Measurements from ENCODE around the gene SLC22A31.

GRCh38 chr16:89154390-89155183, 45.8 kb downstream of the SLC22A31 start:
- TF ChIP-seq CTCF (IDR thresholded peaks at IDR 0.05) = no peak
- no peak for TF ChIP-seq SIN3A (IDR thresholded peaks at IDR 0.05; ENCODE audit: borderline replicate concordance, insufficient read depth, low read depth, low read length)
